GM19043 (cell line): Measurements from ENCODE around the gene S100B.

Source experiments
- ATAC-seq: cut with Tn5 transposase; IDR thresholded peaks from one replicate; pipeline ENCODE4 v1.9.1; 2021; ENCODE audit warnings: low read depth; ENCODE audit not compliant: unreplicated experiment

The S100B gene

GRCh38 chr21:46628868-46629267, 24.0 kb upstream of the S100B start:
- no peak for ATAC-seq

GRCh38 chr21:46627726-46628125, 22.8 kb upstream of the S100B start:
- no peak for ATAC-seq

GRCh38 chr21:46626975-46627501, 22.2 kb upstream of the S100B start:
- ATAC-seq: no peak

GRCh38 chr21:46626536-46626935, 21.7 kb upstream of the S100B start:
- ATAC-seq: no peak

- ATAC-seq: no peak
Measured at GRCh38 chr21:46625759-46626158, 20.9 kb upstream of the S100B start.

- no peak for ATAC-seq
Measured at GRCh38 chr21:46624050-46624449, 19.2 kb upstream of the S100B start.

GRCh38 chr21:46622226-46622625, 17.3 kb upstream of the S100B start:
- no peak for ATAC-seq

- ATAC-seq: no peak
Measured at GRCh38 chr21:46621457-46622182, 16.7 kb upstream of the S100B start.

GRCh38 chr21:46620846-46621245, 16.0 kb upstream of the S100B start:
- no peak for ATAC-seq

GRCh38 chr21:46619846-46620245, 15.0 kb upstream of the S100B start:
- ATAC-seq: no peak

- ATAC-seq: no peak
Measured at GRCh38 chr21:46618738-46619379, 14.0 kb upstream of the S100B start.

- ATAC-seq: no peak
Measured at GRCh38 chr21:46617267-46618051, 12.6 kb upstream of the S100B start.

GRCh38 chr21:46616656-46617055, 11.8 kb upstream of the S100B start:
- ATAC-seq: no peak

GRCh38 chr21:46616050-46616449, 11.2 kb upstream of the S100B start:
- no peak for ATAC-seq

- ATAC-seq: no peak
Measured at GRCh38 chr21:46613391-46613790, 8.5 kb upstream of the S100B start.

- ATAC-seq: no peak
Measured at GRCh38 chr21:46610018-46610701, 5.3 kb upstream of the S100B start.

GRCh38 chr21:46608672-46609111, 3.8 kb upstream of the S100B start:
- no peak for ATAC-seq

GRCh38 chr21:46607636-46608035, 2.8 kb upstream of the S100B start:
- no peak for ATAC-seq

GRCh38 chr21:46606427-46606813, 1.5 kb upstream of the S100B start:
- ATAC-seq: no peak

GRCh38 chr21:46605767-46606426, 1.0 kb upstream of the S100B start:
- ATAC-seq: no peak
